ENCODE results near the gene APEX2. TPM values are rescaled to one million over a fixed set of nuclear protein-coding genes. Genes with fewer than 3 reads are reported as not detected.

APEX2 gene
- total and polyA plus RNA-seq, 12 donors, result 3.7 to 12.5 (median 9.6) TPM

DNA sequence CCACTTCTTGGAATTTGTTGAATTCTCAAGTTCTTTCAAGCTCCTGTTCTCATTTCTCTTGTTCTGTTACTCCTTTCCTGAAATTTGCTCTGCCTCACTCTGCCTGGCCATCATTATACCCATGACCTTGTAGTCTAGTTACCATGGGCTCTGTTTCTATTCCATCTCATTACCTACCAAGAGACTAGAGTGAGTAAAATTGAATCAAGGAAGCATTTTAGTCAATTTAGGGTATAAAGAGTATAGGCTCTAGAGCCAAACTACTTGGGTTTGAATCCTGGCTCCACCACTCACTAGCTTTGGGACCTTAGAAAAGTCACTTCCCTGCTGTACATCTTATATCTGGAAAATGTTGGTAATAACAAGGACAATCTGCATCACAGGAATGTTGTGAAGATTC, 28.4 kb downstream of the APEX2 start:
- DNase-seq, result no peak
- no peak for ATAC-seq
- TF ChIP-seq, protein P1, sequence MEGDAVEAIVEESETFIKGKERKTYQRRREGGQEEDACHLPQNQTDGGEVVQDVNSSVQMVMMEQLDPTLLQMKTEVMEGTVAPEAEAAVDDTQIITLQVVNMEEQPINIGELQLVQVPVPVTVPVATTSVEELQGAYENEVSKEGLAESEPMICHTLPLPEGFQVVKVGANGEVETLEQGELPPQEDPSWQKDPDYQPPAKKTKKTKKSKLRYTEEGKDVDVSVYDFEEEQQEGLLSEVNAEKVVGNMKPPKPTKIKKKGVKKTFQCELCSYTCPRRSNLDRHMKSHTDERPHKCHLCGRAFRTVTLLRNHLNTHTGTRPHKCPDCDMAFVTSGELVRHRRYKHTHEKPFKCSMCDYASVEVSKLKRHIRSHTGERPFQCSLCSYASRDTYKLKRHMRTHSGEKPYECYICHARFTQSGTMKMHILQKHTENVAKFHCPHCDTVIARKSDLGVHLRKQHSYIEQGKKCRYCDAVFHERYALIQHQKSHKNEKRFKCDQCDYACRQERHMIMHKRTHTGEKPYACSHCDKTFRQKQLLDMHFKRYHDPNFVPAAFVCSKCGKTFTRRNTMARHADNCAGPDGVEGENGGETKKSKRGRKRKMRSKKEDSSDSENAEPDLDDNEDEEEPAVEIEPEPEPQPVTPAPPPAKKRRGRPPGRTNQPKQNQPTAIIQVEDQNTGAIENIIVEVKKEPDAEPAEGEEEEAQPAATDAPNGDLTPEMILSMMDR (IDR thresholded peaks at IDR 0.05), result no peak
- intact Hi-C loops (cut with DNase I), result no loop called here
- Histone ChIP-seq H3K36me3 (no peaks in the 10 kb centered on the region), H3K27me3 (peaks cover 0 to 37% (median 0%) of the 10 kb centered on the region in 7 donors), H3K9me3 (no peaks in the 10 kb centered on the region), H3K4me3 (no peak overlapping the region), H3K27ac (no peak overlapping the region), H3K4me1 (no peaks in the 10 kb centered on the region)

GRCh38 chrX:55029291-55029690, 29.1 kb downstream of the APEX2 start:
- WGBS, 2 donors, result 76 to 77% methylated on average over 2 of the region's 2 CpGs
- Histone ChIP-seq H3K9me3 (no peaks in the 10 kb centered on the region), H3K27ac (no peak overlapping the region), H3K27me3 (peaks cover 0 to 37% (median 0%) of the 10 kb centered on the region in 7 donors), H3K4me1 (no peaks in the 10 kb centered on the region), H3K4me3 (no peak overlapping the region), H3K36me3 (no peaks in the 10 kb centered on the region)
- TF ChIP-seq, protein P1 (IDR thresholded peaks at IDR 0.05), result no peak
- ATAC-seq (no peak), DNase-seq (no peak)
- intact Hi-C loops (cut with DNase I), result no loop called here

DNA sequence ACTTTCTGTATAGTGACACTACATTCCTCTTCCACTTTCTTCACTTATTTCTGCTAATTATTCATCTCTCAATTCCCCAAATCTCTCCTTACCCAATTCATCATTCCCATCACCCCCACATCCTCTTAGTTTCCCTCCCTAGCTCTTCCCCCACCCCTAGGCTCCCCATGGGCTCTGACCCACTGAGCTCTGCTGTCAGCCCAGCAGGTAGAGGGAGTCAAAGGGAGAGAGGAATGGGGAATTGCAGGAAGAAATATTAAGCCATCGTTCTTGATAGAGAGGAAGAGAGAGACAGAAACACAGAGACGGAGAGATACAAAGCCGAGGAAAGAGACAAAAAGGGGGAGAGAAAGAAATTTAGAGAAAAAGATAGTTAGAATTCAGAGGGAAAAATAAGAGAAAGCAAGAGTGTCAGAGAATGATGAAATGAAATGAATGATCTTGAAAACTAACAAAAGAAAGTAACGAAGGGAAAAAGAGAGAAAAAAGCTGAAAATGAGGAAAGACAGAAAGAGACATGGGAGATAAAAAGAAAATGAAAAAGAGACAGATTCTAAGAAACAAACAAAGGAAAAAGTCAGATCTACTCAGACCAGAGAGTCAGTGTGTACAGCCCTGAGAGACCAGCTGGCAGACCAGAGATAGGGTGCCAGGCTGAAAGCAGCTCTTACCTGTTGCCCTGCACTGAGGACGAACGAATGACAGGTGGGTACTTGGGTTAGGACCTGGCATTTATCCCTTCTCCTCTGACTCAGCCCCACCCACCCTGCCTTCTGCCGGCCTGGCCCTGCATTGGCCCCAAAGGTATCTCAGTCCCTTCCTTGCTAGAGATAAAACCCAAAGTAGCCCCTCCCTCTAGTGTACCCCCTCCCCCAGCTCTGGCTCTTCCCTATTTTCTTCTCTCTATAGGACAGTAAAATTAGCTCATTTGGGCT, 30.4 kb downstream of the APEX2 start, which contains the start of gene ALAS2:
Gene ALAS2, minus strand, starts transcription at position 707 of the 935 bp plus-strand sequence. CDS start 4,977 bp downstream, outside the sequence.
- Histone ChIP-seq H3K36me3 (no peaks in the 10 kb centered on the region), H3K4me3 (no peak within 1 kb of the TSS), H3K27ac (no peak within 1 kb of the TSS), H3K27me3 (peaks cover 0 to 24% (median 0%) of the 10 kb centered on the region in 7 donors), H3K4me1 (no peaks in the 10 kb centered on the region), H3K9me3 (no peaks in the 10 kb centered on the region)
- 76 to 77% methylated on average over 7 of the region's 7 CpGs for WGBS, 2 donors
- intact Hi-C loops (cut with DNase I), result no loop called here
- DNase-seq (no peak), ATAC-seq (no peak)
- TF ChIP-seq, protein P1 (IDR thresholded peaks at IDR 0.05), result no peak

GRCh38 chrX:55033429-55033828, 33.3 kb downstream of the APEX2 start:
- Histone ChIP-seq H3K27ac (no peak overlapping the region), H3K27me3 (peaks cover 0 to 21% (median 0%) of the 10 kb centered on the region in 7 donors), H3K36me3 (no peaks in the 10 kb centered on the region), H3K4me3 (no peak overlapping the region), H3K4me1 (no peaks in the 10 kb centered on the region), H3K9me3 (no peaks in the 10 kb centered on the region)
- DNase-seq (no peak), ATAC-seq (no peak)
- TF ChIP-seq, protein P1 (IDR thresholded peaks at IDR 0.05), result no peak
- 48 to 54% methylated on average over 2 of the region's 2 CpGs for WGBS, 2 donors
- intact Hi-C loops (cut with DNase I), result no loop called here
